ENCODE results near the gene WASF1. TPM values are rescaled to one million over a fixed set of nuclear protein-coding genes. Genes with fewer than 3 reads are reported as not detected.

Gene WASF1
- total and polyA plus RNA-seq, 5 donors, result 1.5 to 3.6 (median 2.0) TPM

- H3K9me3 ChIP-seq (ENCODE audit: control insufficient read depth, low read length), result no peaks in the 10 kb centered on the region
- WGBS, result 91% methylated on average over 4 of the region's 4 CpGs
- H3K27ac ChIP-seq (ENCODE audit: low read length), result no peak overlapping the region
- no peak for ATAC-seq
- H3K27me3 ChIP-seq (ENCODE audit: control insufficient read depth, insufficient read depth), result no peaks in the 10 kb centered on the region
- intact Hi-C loops (cut with DNase I), result no loop called here
- no peak for DNase-seq
- H3K4me3 ChIP-seq (ENCODE audit: low read length), result no peak overlapping the region
- H3K4me1 ChIP-seq (ENCODE audit: control insufficient read depth, insufficient read depth, low read length), result no peaks in the 10 kb centered on the region
Observed at GRCh38 chr6:110105296-110105695, 74.2 kb downstream of the WASF1 start.

GRCh38 chr6:110103260-110103659 lies 76.2 kb downstream of the WASF1 start:
- Histone ChIP-seq H3K4me1 (ENCODE audit: control insufficient read depth, insufficient read depth, low read length) (no peaks in the 10 kb centered on the region), H3K27me3 (ENCODE audit: control insufficient read depth, insufficient read depth) (no peaks in the 10 kb centered on the region), H3K9me3 (ENCODE audit: control insufficient read depth, low read length) (no peaks in the 10 kb centered on the region), H3K27ac (ENCODE audit: low read length) (no peak overlapping the region), H3K4me3 (ENCODE audit: low read length) (no peak overlapping the region)
- 91% methylated on average over 4 of the region's 4 CpGs for WGBS
- intact Hi-C loops (cut with DNase I), result no loop called here
- DNase-seq (no peak), ATAC-seq (no peak)

DNA sequence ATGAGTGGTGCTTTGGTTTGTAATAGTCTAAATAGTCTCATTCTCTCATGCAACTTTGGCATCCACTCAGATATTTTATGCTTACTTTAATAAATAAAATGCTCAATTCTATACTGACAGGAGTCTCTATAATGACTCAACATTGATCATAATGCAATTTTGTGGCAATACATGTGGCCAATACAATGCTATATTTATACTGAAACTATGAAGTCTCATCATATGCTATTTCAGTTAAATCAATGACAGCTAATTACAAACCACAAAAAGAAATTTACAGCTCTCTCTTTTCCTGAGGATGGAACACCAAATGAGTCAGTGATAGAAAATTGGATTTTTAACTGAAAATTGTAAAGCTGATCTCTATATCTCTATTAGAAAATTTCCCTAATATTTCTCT lies 77.1 kb downstream of the WASF1 start:
- ATAC-seq (no peak), DNase-seq (no peak)
- Histone ChIP-seq H3K4me3 (ENCODE audit: low read length) (no peak overlapping the region), H3K27me3 (ENCODE audit: control insufficient read depth, insufficient read depth) (no peaks in the 10 kb centered on the region), H3K4me1 (ENCODE audit: control insufficient read depth, insufficient read depth, low read length) (no peaks in the 10 kb centered on the region), H3K27ac (ENCODE audit: low read length) (no peak overlapping the region), H3K9me3 (ENCODE audit: control insufficient read depth, low read length) (no peaks in the 10 kb centered on the region)
- intact Hi-C loops (cut with DNase I), result no loop called here

- intact Hi-C loops (cut with DNase I), result no loop called here
- no peak for DNase-seq
- no peak overlapping the region for H3K4me3 ChIP-seq (ENCODE audit: low read length)
- ATAC-seq, result no peak
- H3K27ac ChIP-seq (ENCODE audit: low read length), result no peak overlapping the region
- H3K4me1 ChIP-seq (ENCODE audit: control insufficient read depth, insufficient read depth, low read length), result no peaks in the 10 kb centered on the region
- 65% methylated on average over 1 of the region's 1 CpG for WGBS
- H3K9me3 ChIP-seq (ENCODE audit: control insufficient read depth, low read length), result no peaks in the 10 kb centered on the region
- no peaks in the 10 kb centered on the region for H3K27me3 ChIP-seq (ENCODE audit: control insufficient read depth, insufficient read depth)
Observed at GRCh38 chr6:110101885-110102284, 77.6 kb downstream of the WASF1 start.

DNA sequence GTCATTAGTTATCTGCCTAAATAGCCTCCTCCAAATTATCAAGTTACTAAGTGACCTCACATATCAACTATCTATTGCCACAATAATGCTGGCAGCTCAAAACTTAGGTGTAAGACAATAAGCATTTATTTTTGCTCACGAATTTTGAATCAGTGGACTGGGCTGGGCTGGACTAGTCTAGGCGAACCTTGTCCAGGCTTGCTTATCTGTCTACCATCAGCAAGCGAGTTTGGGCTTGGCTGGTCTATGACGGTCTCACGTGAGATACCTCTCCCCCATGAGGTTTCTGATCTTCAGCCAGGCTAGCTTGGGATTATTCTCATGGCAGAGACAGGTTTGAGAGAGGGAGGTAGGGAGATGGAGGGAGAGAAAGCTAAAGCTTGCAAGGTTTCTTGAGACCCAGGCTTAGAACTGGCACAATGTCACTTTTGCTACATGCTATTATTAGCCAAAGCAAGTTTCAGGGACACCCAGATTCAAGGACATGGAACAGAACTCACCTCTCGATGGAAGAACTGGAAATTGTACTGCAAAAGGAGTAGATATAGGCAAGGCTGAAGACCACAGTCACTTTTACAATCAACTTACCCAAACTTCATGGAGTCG lies 80.9 kb downstream of the WASF1 start:
- no peaks in the 10 kb centered on the region for H3K4me1 ChIP-seq (ENCODE audit: control insufficient read depth, insufficient read depth, low read length)
- ATAC-seq, result no peak
- H3K9me3 ChIP-seq (ENCODE audit: control insufficient read depth, low read length), result no peaks in the 10 kb centered on the region
- no peak for DNase-seq
- no peak overlapping the region for H3K4me3 ChIP-seq (ENCODE audit: low read length)
- 80% methylated on average over 7 of the region's 7 CpGs for WGBS
- H3K27me3 ChIP-seq (ENCODE audit: control insufficient read depth, insufficient read depth), result no peaks in the 10 kb centered on the region
- intact Hi-C loops (cut with DNase I), result no loop called here
- no peak overlapping the region for H3K27ac ChIP-seq (ENCODE audit: low read length)

DNA sequence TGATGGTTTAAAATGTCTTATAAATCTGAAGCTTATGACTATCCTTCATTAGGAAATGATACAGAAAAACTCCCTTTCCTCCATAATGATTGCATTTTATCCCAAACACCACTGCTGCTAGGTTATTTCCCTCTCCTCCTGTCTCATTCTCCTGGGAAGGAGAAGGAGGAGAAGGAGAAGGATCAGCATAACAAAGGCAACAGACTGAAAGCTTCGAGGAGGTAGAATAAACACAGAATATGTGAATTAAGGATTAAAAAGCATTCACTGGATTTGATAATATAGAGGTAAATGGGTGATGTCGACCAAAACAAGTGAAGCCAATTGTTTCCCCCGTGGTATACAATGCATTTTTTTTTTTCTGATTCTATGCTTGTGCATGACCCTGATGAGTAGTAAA lies 82.0 kb downstream of the WASF1 start:
- no peaks in the 10 kb centered on the region for H3K4me1 ChIP-seq (ENCODE audit: control insufficient read depth, insufficient read depth, low read length)
- no peak for DNase-seq
- no peaks in the 10 kb centered on the region for H3K9me3 ChIP-seq (ENCODE audit: control insufficient read depth, low read length)
- intact Hi-C loops (cut with DNase I), result no loop called here
- 32% methylated on average over 3 of the region's 3 CpGs for WGBS
- ATAC-seq, result no peak
- H3K27ac ChIP-seq (ENCODE audit: low read length), result no peak overlapping the region
- no peaks in the 10 kb centered on the region for H3K27me3 ChIP-seq (ENCODE audit: control insufficient read depth, insufficient read depth)
- no peak overlapping the region for H3K4me3 ChIP-seq (ENCODE audit: low read length)

- Histone ChIP-seq H3K9me3 (ENCODE audit: control insufficient read depth, low read length) (no peaks in the 10 kb centered on the region), H3K4me3 (ENCODE audit: low read length) (no peak overlapping the region), H3K27me3 (ENCODE audit: control insufficient read depth, insufficient read depth) (no peaks in the 10 kb centered on the region), H3K27ac (ENCODE audit: low read length) (no peak overlapping the region), H3K4me1 (ENCODE audit: control insufficient read depth, insufficient read depth, low read length) (no peaks in the 10 kb centered on the region)
- DNase-seq (no peak), ATAC-seq (no peak)
- WGBS, result 96% methylated on average over 1 of the region's 1 CpG
- intact Hi-C loops (cut with DNase I), result no loop called here
Observed at GRCh38 chr6:110095935-110096334, 83.5 kb downstream of the WASF1 start.

DNA sequence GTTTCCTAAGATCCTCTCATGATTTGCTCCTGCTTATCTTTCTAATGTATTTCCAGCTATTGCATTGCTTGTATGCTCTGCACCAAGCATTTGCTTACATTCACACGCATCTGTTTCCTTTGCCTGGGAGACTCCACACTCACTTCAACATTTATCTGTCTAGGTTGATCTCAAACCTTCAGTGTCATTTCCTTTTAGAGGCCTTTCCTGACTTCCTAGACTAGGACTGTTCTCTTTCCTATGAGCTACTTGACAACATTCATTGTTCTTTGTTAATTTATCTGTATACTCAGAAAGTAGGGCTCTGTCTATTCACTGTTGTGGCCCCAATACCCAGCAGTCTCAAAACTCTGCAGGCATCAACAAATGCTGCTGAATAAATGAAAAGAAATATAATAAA lies 84.4 kb downstream of the WASF1 start:
- DNase-seq (no peak), ATAC-seq (no peak)
- no peaks in the 10 kb centered on the region for H3K4me1 ChIP-seq (ENCODE audit: control insufficient read depth, insufficient read depth, low read length)
- intact Hi-C loops (cut with DNase I), result no loop called here
- H3K27me3 ChIP-seq (ENCODE audit: control insufficient read depth, insufficient read depth), result no peaks in the 10 kb centered on the region
- H3K9me3 ChIP-seq (ENCODE audit: control insufficient read depth, low read length), result no peaks in the 10 kb centered on the region
- 65% methylated on average over 1 of the region's 1 CpG for WGBS
- no peak overlapping the region for H3K4me3 ChIP-seq (ENCODE audit: low read length)
- no peak overlapping the region for H3K27ac ChIP-seq (ENCODE audit: low read length)

GRCh38 chr6:110093981-110094380 lies 85.5 kb downstream of the WASF1 start:
- ATAC-seq (no peak), DNase-seq (no peak)
- no peaks in the 10 kb centered on the region for H3K27me3 ChIP-seq (ENCODE audit: control insufficient read depth, insufficient read depth)
- H3K27ac ChIP-seq (ENCODE audit: low read length), result no peak overlapping the region
- intact Hi-C loops (cut with DNase I), result no loop called here
- no peaks in the 10 kb centered on the region for H3K9me3 ChIP-seq (ENCODE audit: control insufficient read depth, low read length)
- H3K4me1 ChIP-seq (ENCODE audit: control insufficient read depth, insufficient read depth, low read length), result no peaks in the 10 kb centered on the region
- WGBS, result 88% methylated on average over 1 of the region's 1 CpG
- H3K4me3 ChIP-seq (ENCODE audit: low read length), result no peak overlapping the region

- ATAC-seq, result no peak
- H3K4me3 ChIP-seq (ENCODE audit: low read length), result no peak overlapping the region
- H3K27me3 ChIP-seq (ENCODE audit: control insufficient read depth, insufficient read depth), result no peaks in the 10 kb centered on the region
- H3K27ac ChIP-seq (ENCODE audit: low read length), result no peak overlapping the region
- intact Hi-C loops (cut with DNase I), result no loop called here
- H3K4me1 ChIP-seq (ENCODE audit: control insufficient read depth, insufficient read depth, low read length), result no peaks in the 10 kb centered on the region
- DNase-seq, result no peak
- H3K9me3 ChIP-seq (ENCODE audit: control insufficient read depth, low read length), result no peaks in the 10 kb centered on the region
Observed at GRCh38 chr6:110090876-110091275, 88.6 kb downstream of the WASF1 start.

DNA sequence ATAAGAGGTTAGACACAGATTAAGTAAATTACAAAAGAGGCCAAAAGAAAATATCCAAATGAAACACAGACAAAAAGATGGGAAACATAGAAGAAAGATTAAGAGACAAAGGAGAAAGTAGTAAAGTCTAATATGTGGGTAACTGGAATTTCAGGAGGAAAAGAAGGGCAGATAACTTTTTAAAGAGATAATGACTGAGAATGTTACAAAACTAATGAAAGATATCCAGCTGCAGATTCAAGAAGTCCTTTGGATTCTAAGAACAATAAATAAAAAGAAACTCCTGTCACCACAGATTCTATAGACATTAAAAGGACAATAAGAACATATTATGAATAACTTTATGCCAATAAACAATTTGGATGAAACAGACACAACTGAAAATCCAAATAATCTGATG lies 90.1 kb downstream of the WASF1 start:
- no peak for DNase-seq
- Histone ChIP-seq H3K4me3 (ENCODE audit: low read length) (no peak overlapping the region), H3K27me3 (ENCODE audit: control insufficient read depth, insufficient read depth) (no peaks in the 10 kb centered on the region), H3K4me1 (ENCODE audit: control insufficient read depth, insufficient read depth, low read length) (no peaks in the 10 kb centered on the region), H3K9me3 (ENCODE audit: control insufficient read depth, low read length) (no peaks in the 10 kb centered on the region), H3K27ac (ENCODE audit: low read length) (no peak overlapping the region)
- intact Hi-C loops (cut with DNase I), result no loop called here
- no peak for ATAC-seq

DNA sequence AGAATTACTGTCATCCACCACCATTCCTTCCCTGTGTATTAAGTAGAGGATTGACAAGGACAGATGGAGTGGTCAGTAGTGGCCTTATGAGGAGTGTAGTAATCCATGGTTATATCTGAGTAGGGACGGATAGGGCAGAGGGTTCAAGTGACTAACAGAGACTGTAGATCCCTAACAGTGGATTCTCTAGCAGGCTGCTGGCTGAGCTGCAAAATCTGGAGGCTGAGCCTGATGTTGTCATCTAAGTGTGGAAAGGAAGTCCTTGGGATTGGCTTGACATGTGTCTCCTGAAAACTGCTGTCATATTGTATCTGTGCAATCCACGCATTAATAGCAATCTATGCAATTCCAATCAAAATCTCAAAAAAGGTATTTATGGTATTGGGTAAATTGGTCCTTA lies 94.2 kb downstream of the WASF1 start:
- WGBS, result 83% methylated on average over 2 of the region's 2 CpGs
- no peak overlapping the region for H3K27ac ChIP-seq (ENCODE audit: low read length)
- no peaks in the 10 kb centered on the region for H3K27me3 ChIP-seq (ENCODE audit: control insufficient read depth, insufficient read depth)
- ATAC-seq, result no peak
- no peak for DNase-seq
- no peaks in the 10 kb centered on the region for H3K4me1 ChIP-seq (ENCODE audit: control insufficient read depth, insufficient read depth, low read length)
- H3K9me3 ChIP-seq (ENCODE audit: control insufficient read depth, low read length), result no peaks in the 10 kb centered on the region
- no peak overlapping the region for H3K4me3 ChIP-seq (ENCODE audit: low read length)
- intact Hi-C loops (cut with DNase I), result no loop called here
